Mesothelial cell of epicardium (in vitro differentiated cells): ENCODE results near the gene PAK4. TPM values are rescaled to one million over a fixed set of nuclear protein-coding genes. Genes with fewer than 3 reads are reported as not detected.
"Not testable (repeated sequence)": the region's sequence is repeated elsewhere in the genome, so short reads cannot be mapped to it uniquely, and the experiment has no call there.

Experiments used
- DNase-seq, 2 experiments: peaks; one replicate each; pipeline ENCODE4 v3.0.0; 2021; ENCODE audit warnings: low spot score in 2 of 2; ENCODE audit not compliant: unreplicated experiment in 2 of 2
- H3K27ac Mint-ChIP-seq: 2 replicates; pipeline ENCODE4 v1.8.0; 2021; ENCODE audit warnings: mixed read lengths
- H3K27me3 Mint-ChIP-seq: 2 replicates; pipeline ENCODE4 v1.8.0; 2021; ENCODE audit warnings: low read depth, mixed read lengths
- H3K36me3 Mint-ChIP-seq: 2 replicates; pipeline ENCODE4 v1.8.0; 2021; ENCODE audit warnings: mixed read lengths
- H3K4me1 Mint-ChIP-seq: 2 replicates; pipeline ENCODE4 v1.8.0; 2021; ENCODE audit warnings: mixed read lengths
- H3K4me3 Mint-ChIP-seq: 2 replicates; pipeline ENCODE4 v1.8.0; 2021; ENCODE audit warnings: mild to moderate bottlenecking, moderate library complexity, mixed read lengths
- H3K9me3 Mint-ChIP-seq: 2 replicates; pipeline ENCODE4 v1.8.0; 2021; ENCODE audit warnings: mixed read lengths
- CTCF ChIP-seq: fragments of 200-600 bp; sonication (generic); IDR thresholded peaks from one replicate; pipeline ENCODE4 v1.5.0; 2021; ENCODE audit warnings: antibody characterized with exemption; ENCODE audit not compliant: unreplicated experiment
- total RNA-seq: library from RNA; stranded (reverse); gene quantifications from 3 replicates; pipeline ENCODE4 v1.2.1, GENCODE V29; 2021

Gene PAK4
- total RNA-seq, 1 donor from 2014 or later, result 102 TPM

GRCh38 chr19:39112338-39112890 lies 13.2 kb upstream of the PAK4 start:
- H3K9me3 Mint-ChIP-seq, result no peaks in the 10 kb centered on the region
- no peak for DNase-seq
- H3K36me3 Mint-ChIP-seq, result no peaks in the 10 kb centered on the region
- H3K4me1 Mint-ChIP-seq, result peaks cover 19% of the 10 kb centered on the region
- no peak for TF ChIP-seq CTCF
- peaks cover 1% of the 10 kb centered on the region for H3K27me3 Mint-ChIP-seq
- H3K4me3 Mint-ChIP-seq, result no peak overlapping the region
- peak overlapping the region; percentile 81 for H3K27ac Mint-ChIP-seq

- Mint-ChIP-seq H3K4me1 (peaks cover 19% of the 10 kb centered on the region), H3K9me3 (no peaks in the 10 kb centered on the region), H3K36me3 (no peaks in the 10 kb centered on the region), H3K27me3 (peaks cover 1% of the 10 kb centered on the region), H3K4me3 (no peak overlapping the region), H3K27ac (no peak overlapping the region)
- DNase-seq, result no peak
- TF ChIP-seq CTCF, result no peak
These were observed 12.4 kb upstream of the PAK4 start for GRCh38 chr19:39113199-39113598.

GRCh38 chr19:39115105-39115847 lies 10.3 kb upstream of the PAK4 start:
- Mint-ChIP-seq H3K4me3 (no peak overlapping the region), H3K36me3 (no peaks in the 10 kb centered on the region), H3K27me3 (peaks cover under 1% of the 10 kb centered on the region), H3K9me3 (no peaks in the 10 kb centered on the region), H3K4me1 (peaks cover 18% of the 10 kb centered on the region), H3K27ac (no peak overlapping the region)
- TF ChIP-seq CTCF, result no peak
- DNase-seq, result no peak

- H3K4me1 Mint-ChIP-seq, H3K36me3 Mint-ChIP-seq, H3K27ac Mint-ChIP-seq, H3K27me3 Mint-ChIP-seq, H3K4me3 Mint-ChIP-seq, H3K9me3 Mint-ChIP-seq, DNase-seq: not testable (repeated sequence)
These were observed 8.6 kb upstream of the PAK4 start for GRCh38 chr19:39117023-39117422.

GRCh38 chr19:39119830-39120229 lies 5.8 kb upstream of the PAK4 start:
- peaks cover 5% of the 10 kb centered on the region for H3K4me1 Mint-ChIP-seq
- H3K27ac Mint-ChIP-seq, result no peak overlapping the region
- H3K36me3 Mint-ChIP-seq, result no peaks in the 10 kb centered on the region
- TF ChIP-seq CTCF, result no peak
- peaks cover 4% of the 10 kb centered on the region for H3K27me3 Mint-ChIP-seq
- H3K9me3 Mint-ChIP-seq, result no peaks in the 10 kb centered on the region
- no peak overlapping the region for H3K4me3 Mint-ChIP-seq
- DNase-seq, result no peak

DNA sequence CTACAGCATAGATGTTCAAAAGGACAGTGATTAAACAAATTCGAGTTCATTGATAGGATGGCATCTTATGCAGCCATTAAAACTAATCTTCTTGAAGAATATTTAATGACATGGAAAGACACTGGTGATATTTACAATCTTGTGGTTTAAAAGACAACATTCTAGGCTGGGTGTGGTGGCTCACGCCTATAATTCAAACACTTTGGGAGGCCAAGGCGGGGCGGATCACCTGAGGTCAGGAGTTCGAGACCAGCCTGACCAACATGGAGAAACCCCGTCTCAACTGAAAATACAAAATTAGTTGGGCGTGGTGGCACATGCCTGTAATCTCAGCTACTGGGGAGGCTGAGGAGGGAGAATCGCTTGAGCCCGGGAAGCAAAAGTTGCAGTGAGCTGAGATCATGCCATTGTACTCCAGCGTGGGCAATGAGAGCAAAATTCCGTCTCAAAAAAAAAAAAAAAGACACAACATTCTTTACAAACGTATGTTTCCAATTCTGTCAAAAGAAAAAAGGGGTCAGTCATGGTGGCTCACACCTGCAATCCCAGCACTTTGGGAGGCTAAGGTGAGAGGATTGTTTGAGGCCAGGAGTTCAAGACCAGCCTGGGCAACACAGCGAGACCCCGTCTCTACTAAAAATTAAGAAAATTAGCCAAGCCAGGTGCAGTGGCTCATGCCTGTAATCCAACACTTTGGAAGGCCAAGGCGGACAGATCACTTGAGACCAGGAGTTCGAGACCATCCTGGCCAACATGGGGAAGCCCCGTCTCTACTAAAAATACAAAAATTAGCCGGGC lies 2.5 kb upstream of the PAK4 start:
- H3K36me3 Mint-ChIP-seq, result no peaks in the 10 kb centered on the region
- peaks cover 4% of the 10 kb centered on the region for H3K27me3 Mint-ChIP-seq
- DNase-seq, result no peak
- H3K9me3 Mint-ChIP-seq, result no peaks in the 10 kb centered on the region
- peaks cover 28% of the 10 kb centered on the region for H3K4me1 Mint-ChIP-seq
- no peak for TF ChIP-seq CTCF
- no peak overlapping the region for H3K4me3 Mint-ChIP-seq
- peak overlapping the region; percentile 21 for H3K27ac Mint-ChIP-seq
